Thoracic aorta (tissue), 2 donors: ENCODE results near the gene CAPN10. TPM values are rescaled to one million over a fixed set of nuclear protein-coding genes. Genes with fewer than 3 reads are reported as not detected.

Source experiments
- ATAC-seq: fragments of 150-250 bp; one replicate; pipeline ENCODE4 v1.8.0; 2017; ENCODE audit warnings: low read depth; ENCODE audit not compliant: insufficient number of reproducible peaks, low FRiP score
- DNase-seq: peaks from one replicate; pipeline ENCODE4 v3.0.0-alpha.2; 2020; ENCODE audit warnings: low spot score
- H3K27ac ChIP-seq, 2 donors: fragments of 200-600 bp; sonication (generic); 1 replicate in 1 of 2; 2 replicates in 1 of 2; pipeline ENCODE4 v1.5.1; 2016; ENCODE audit warnings: mild to moderate bottlenecking in 2 of 2, moderate library complexity in 2 of 2
- H3K27me3 ChIP-seq: fragments of 200-600 bp; sonication (generic); replicated peaks from 2 replicates; pipeline ENCODE4 v1.6.0; 2016; ENCODE audit warnings: mild to moderate bottlenecking; ENCODE audit not compliant: insufficient read depth
- H3K36me3 ChIP-seq: fragments of 200-600 bp; sonication (generic); one replicate; pipeline ENCODE4 v1.5.1; 2016
- H3K4me1 ChIP-seq, 2 donors: fragments of 200-600 bp; sonication (generic); 1 replicate in 1 of 2; 2 replicates in 1 of 2; pipeline versions ENCODE4 v1.5.1 to v1.6.0; 2016; ENCODE audit warnings: low read depth in 2 of 2, mild to moderate bottlenecking in 1 of 2; ENCODE audit not compliant: control insufficient read depth in 1 of 2
- H3K4me3 ChIP-seq: fragments of 200-600 bp; sonication (generic); 2 replicates; pipeline ENCODE4 v1.5.1; 2016; ENCODE audit warnings: mild to moderate bottlenecking
- H3K9me3 ChIP-seq: fragments of 200-600 bp; sonication (generic); 2 replicates; pipeline ENCODE4 v1.5.1; 2016
- CTCF ChIP-seq: fragments of 200-600 bp; sonication (generic); IDR thresholded peaks from one replicate; pipeline ENCODE4 v1.5.1; 2019; ENCODE audit warnings: antibody characterized with exemption
- total RNA-seq, 2 donors: library from RNA; depleted of rRNA; stranded (reverse); fragments of >200 nt; gene quantifications; one replicate each; pipeline versions ENCODE4 v1.1.0 to v1.2.3, GENCODE V29; 2016

Gene CAPN10
- total RNA-seq, 2 donors from 2014 or later: 33.3 to 38.2 TPM

- H3K27me3 ChIP-seq: no peaks in the 10 kb centered on the region
- no peak for DNase-seq
- ATAC-seq: no peak
- no peak overlapping the region for H3K27ac ChIP-seq
- no peak overlapping the region for H3K4me3 ChIP-seq
- H3K9me3 ChIP-seq: no peaks in the 10 kb centered on the region
- H3K4me1 ChIP-seq: peaks cover 7 to 9% of the 10 kb centered on the region in 2 donors
- H3K36me3 ChIP-seq: peaks cover 30% of the 10 kb centered on the region
- no peak for TF ChIP-seq CTCF
These were observed 9.0 kb upstream of the CAPN10 start for GRCh38 chr2:240577281-240578109.

- Histone ChIP-seq H3K4me3 (no peak overlapping the region), H3K27ac (no peak overlapping the region), H3K4me1 (peaks cover 7 to 9% of the 10 kb centered on the region in 2 donors), H3K27me3 (no peaks in the 10 kb centered on the region), H3K36me3 (peaks cover 30% of the 10 kb centered on the region), H3K9me3 (no peaks in the 10 kb centered on the region)
- TF ChIP-seq CTCF: no peak
- DNase-seq: no peak
- no peak for ATAC-seq
These were observed 8.5 kb upstream of the CAPN10 start for GRCh38 chr2:240578110-240578450.

- H3K27me3 ChIP-seq: no peaks in the 10 kb centered on the region
- H3K4me1 ChIP-seq: peaks cover 7 to 9% of the 10 kb centered on the region in 2 donors
- peaks cover 30% of the 10 kb centered on the region for H3K36me3 ChIP-seq
- no peak for ATAC-seq
- H3K27ac ChIP-seq: no peak overlapping the region
- H3K4me3 ChIP-seq: no peak overlapping the region
- H3K9me3 ChIP-seq: no peaks in the 10 kb centered on the region
- TF ChIP-seq CTCF: no peak
- no peak for DNase-seq
These were observed 8.0 kb upstream of the CAPN10 start for GRCh38 chr2:240578488-240578887.

GRCh38 chr2:240579071-240579762 is 7.3 kb upstream of the CAPN10 start:
- ATAC-seq: no peak
- Histone ChIP-seq H3K4me1 (peaks cover 8 to 9% of the 10 kb centered on the region in 2 donors), H3K9me3 (no peaks in the 10 kb centered on the region), H3K27me3 (no peaks in the 10 kb centered on the region), H3K36me3 (peaks cover 30% of the 10 kb centered on the region), H3K27ac (peak overlapping the region in 1 of 2 donors; percentile 72), H3K4me3 (no peak overlapping the region)
- TF ChIP-seq CTCF: no peak
- no peak for DNase-seq

GRCh38 chr2:240579771-240580614 is 6.5 kb upstream of the CAPN10 start:
- Histone ChIP-seq H3K9me3 (no peaks in the 10 kb centered on the region), H3K36me3 (peaks cover 30% of the 10 kb centered on the region), H3K27me3 (no peaks in the 10 kb centered on the region), H3K4me1 (peaks cover 13 to 16% of the 10 kb centered on the region in 2 donors), H3K27ac (peak overlapping the region; percentile 47 to 72), H3K4me3 (no peak overlapping the region)
- no peak for DNase-seq
- peak; percentile 82 for ATAC-seq
- no peak for TF ChIP-seq CTCF
